NB4 (cell line): ENCODE results near the gene SH3BP1.

ENCODE experiments used
- CTCF ChIP-seq: IDR thresholded peaks from one replicate; pipeline ENCODE4 v1.5.1; 2012; ENCODE audit warnings: low read depth, low read length
- POLR2A ChIP-seq: IDR thresholded peaks from 2 replicates; pipeline ENCODE4 v1.6.1; 2011; ENCODE audit warnings: mild to moderate bottlenecking; ENCODE audit not compliant: insufficient read length; ENCODE audit errors: extremely low read depth

- TF ChIP-seq POLR2A: no peak
- no peak for TF ChIP-seq CTCF
These were observed 45.5 kb downstream of the SH3BP1 start for GRCh38 chr22:37684803-37685615.
